DND-41 (cell line): ENCODE measurements around the gene F2RL1.

Experiments
- CTCF ChIP-seq: IDR thresholded peaks from 2 replicates; pipeline ENCODE4 v1.5.1; 2012; ENCODE audit warnings: borderline replicate concordance, low read length, moderate library complexity, mild to moderate bottlenecking; ENCODE audit not compliant: poor library complexity, severe bottlenecking; ENCODE audit errors: extremely low read depth
- EZH2 ChIP-seq: IDR thresholded peaks from 3 replicates; pipeline ENCODE4 v1.6.1; 2012; ENCODE audit warnings: borderline replicate concordance, low read depth, mild to moderate bottlenecking, moderate library complexity, low read length, inconsistent platforms; ENCODE audit not compliant: severe bottlenecking

GRCh38 chr5:76859591-76860247 is 40.9 kb downstream of the F2RL1 start:
- TF ChIP-seq CTCF (no peak), EZH2 (no peak)
